BE2C (cell line): ENCODE data around the gene HEPACAM.

Source experiments
- DNase-seq: peaks from one replicate; pipeline ENCODE4 v3.0.0-alpha.2; 2020
- H3K27me3 ChIP-seq: fragments of 250-450 bp; sonication (Bioruptor Pico); 2 replicates; pipeline ENCODE4 v1.5.1; 2020; ENCODE audit warnings: mild to moderate bottlenecking
- H3K36me3 ChIP-seq: fragments of 250-450 bp; sonication (Bioruptor Pico); 2 replicates; pipeline ENCODE4 v1.5.1; 2020; ENCODE audit warnings: mild to moderate bottlenecking
- H3K4me1 ChIP-seq: fragments of 250-450 bp; sonication (Bioruptor Pico); 2 replicates; pipeline ENCODE4 v1.5.1; 2020
- H3K4me3 ChIP-seq: 2 replicates; pipeline ENCODE4 v1.5.1; 2011; ENCODE audit warnings: low read depth, low read length
- H3K9me3 ChIP-seq: fragments of 250-450 bp; sonication (Bioruptor Pico); 2 replicates; pipeline ENCODE4 v1.5.1; 2020
- CTCF ChIP-seq: IDR thresholded peaks from 2 replicates; pipeline ENCODE4 v1.5.1; 2012; ENCODE audit warnings: mild to moderate bottlenecking, low read depth, low read length

Gene HEPACAM

GRCh38 chr11:124877631-124877909, 58.3 kb downstream of the HEPACAM start:
- no peaks in the 10 kb centered on the region for H3K4me1 ChIP-seq

GRCh38 chr11:124876818-124877630, 58.8 kb downstream of the HEPACAM start:
- no peaks in the 10 kb centered on the region for H3K9me3 ChIP-seq
- no peak for TF ChIP-seq CTCF
- H3K27me3 ChIP-seq: no peaks in the 10 kb centered on the region
- H3K4me3 ChIP-seq: peak overlapping the region; percentile 60
- H3K36me3 ChIP-seq: no peaks in the 10 kb centered on the region
- no peak for DNase-seq
- H3K4me1 ChIP-seq: no peaks in the 10 kb centered on the region

More at GRCh38 chr11:124877631-124877909, 58.3 kb downstream of the HEPACAM start:
- DNase-seq: no peak
- Histone ChIP-seq H3K36me3 (no peaks in the 10 kb centered on the region), H3K4me3 (no peak overlapping the region), H3K9me3 (no peaks in the 10 kb centered on the region), H3K27me3 (no peaks in the 10 kb centered on the region)
- TF ChIP-seq CTCF: no peak

- peak; percentile 92 for DNase-seq
- Histone ChIP-seq H3K36me3 (no peaks in the 10 kb centered on the region), H3K27me3 (peaks cover under 1% of the 10 kb centered on the region; the same call in 1 of the 2 replicates), H3K4me3 (peak overlapping the region; percentile 60), H3K9me3 (no peaks in the 10 kb centered on the region), H3K4me1 (no peaks in the 10 kb centered on the region)
- TF ChIP-seq CTCF: peak; percentile 59
Measured at GRCh38 chr11:124875943-124876817, 59.7 kb downstream of the HEPACAM start.

- Histone ChIP-seq H3K9me3 (no peaks in the 10 kb centered on the region), H3K4me1 (no peaks in the 10 kb centered on the region), H3K27me3 (peaks cover 9% of the 10 kb centered on the region), H3K36me3 (no peaks in the 10 kb centered on the region), H3K4me3 (peak overlapping the region; percentile 60)
- no peak for TF ChIP-seq CTCF
- no peak for DNase-seq
Measured at GRCh38 chr11:124875401-124875800, 60.4 kb downstream of the HEPACAM start.

GRCh38 chr11:124874571-124875255, 61.1 kb downstream of the HEPACAM start:
- DNase-seq: no peak

More at GRCh38 chr11:124874571-124875255, 61.1 kb downstream of the HEPACAM start:
- Histone ChIP-seq H3K36me3 (no peaks in the 10 kb centered on the region), H3K4me1 (no peaks in the 10 kb centered on the region), H3K9me3 (no peaks in the 10 kb centered on the region), H3K4me3 (no peak overlapping the region), H3K27me3 (peaks cover 15% of the 10 kb centered on the region)
- TF ChIP-seq CTCF: no peak
